Activated CD4-positive, alpha-beta T cell treated with anti-CD3 and anti-CD28 coated beads, Interleukin-2, amount 50 U/mL, for 16 hours (primary cell): Measurements from ENCODE around the gene LGMN.
"Not testable (repeated sequence)": the region's sequence is repeated elsewhere in the genome, so short reads cannot be mapped to it uniquely, and the experiment has no call there.

Experiments
- DNase-seq: peaks from one replicate; pipeline ENCODE4 v3.0.0-alpha.2; 2020

The LGMN gene

DNA sequence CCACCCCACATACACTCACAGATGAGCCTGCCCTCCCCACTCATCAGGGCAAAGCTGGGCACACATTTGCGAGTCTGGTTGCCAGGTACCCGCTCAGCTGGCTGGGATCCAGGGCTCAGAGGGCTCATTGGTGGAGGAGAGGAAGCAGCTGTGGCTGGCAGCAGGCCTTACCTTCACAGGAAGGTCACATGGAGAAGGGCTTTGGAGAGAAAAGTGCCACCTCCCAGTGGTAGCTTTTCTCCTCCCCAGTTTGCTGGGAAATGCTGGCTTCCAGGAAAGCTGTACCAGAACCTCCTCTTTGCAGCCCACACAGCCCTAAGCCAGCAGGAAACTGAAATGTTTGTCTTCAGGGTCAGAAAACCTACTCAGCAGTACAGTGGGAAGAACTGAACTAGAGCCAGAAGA, 55.6 kb downstream of the LGMN start:
- no peak for DNase-seq

DNA sequence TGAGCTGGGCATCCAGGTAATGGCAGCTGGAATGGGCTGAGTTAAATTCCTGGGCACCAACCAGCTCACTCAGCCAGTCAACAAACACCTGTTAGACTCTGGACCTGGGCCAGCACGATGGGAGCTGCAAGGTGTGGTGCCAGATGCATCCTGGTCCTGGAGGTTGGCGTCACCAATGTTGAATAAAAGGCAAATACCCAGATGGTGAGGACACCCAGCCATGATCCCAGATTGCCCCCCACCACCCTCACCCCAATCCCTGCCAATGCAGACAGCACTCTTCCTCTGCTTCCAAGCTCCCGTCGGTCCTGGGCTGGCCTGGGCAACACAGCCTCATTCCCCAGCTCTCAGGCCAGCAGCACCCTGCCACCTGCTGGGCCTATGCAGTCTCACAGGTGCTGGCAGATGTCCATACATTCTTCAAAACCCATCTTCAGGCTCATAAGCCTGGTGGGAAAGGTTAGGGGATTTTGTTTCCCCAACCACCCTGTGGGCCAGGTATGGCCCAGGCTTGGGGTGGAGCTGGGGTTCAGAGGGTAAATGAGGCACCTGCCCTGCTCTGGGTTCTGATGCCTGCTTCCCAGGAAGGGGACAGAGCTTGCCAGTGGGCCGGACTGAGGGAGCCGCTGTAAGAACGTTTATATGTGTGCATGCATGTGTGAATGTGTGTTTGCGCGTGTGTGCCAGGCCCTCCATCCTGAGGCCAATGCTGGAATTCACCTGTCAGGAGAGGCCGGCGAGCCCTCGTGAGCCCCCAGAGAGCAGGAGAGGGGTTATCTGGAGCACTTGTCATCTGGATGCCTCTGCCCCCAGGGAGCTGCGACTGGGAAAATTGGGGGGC, 58.0 kb downstream of the LGMN start:
- DNase-seq: no peak

DNA sequence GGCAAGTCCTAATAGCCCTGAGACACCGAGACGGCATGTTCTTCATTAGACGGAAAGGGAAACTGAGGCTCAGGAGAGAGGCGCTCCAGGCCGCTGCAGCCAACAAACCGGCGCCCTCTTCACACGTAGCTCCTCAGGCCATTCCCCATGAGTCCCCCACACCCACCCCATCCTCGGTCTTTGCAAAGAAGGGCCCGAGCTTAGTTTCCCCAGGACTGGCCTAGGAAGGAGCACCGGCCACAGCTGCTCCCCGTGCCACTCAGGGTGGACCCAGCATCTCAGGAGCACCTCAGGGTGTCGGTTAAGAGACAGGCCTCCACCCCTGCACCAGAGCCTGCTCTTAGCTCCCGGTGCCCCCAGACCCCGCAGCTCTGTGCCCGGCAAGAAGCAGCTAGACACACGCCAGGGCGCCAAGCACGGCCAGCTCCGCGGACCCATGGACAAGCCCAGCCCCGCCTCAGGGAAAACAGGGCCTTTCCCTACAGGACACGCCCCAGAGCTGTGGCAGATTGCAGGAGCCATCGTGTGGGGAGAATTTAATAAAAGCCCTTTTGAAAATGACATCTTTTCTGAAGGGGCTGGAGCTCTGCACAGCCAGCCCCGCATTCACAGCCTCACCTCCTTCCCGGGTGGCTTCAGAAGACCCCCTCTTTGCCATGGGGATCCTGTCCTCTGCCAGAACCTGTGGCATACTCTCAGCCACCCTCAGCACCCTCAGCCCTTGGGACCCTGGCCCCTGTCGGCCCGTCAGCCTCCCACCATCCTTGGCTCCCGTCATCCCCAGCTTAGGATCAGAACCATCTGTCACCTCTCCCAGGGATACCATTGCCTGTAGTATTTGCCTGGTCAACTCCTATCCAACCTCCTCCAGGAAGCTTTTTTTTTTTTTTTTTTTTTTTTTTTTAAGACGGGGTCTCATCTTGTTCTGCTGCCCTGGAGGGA, 59.7 kb downstream of the LGMN start:
- no peak for DNase-seq

DNA sequence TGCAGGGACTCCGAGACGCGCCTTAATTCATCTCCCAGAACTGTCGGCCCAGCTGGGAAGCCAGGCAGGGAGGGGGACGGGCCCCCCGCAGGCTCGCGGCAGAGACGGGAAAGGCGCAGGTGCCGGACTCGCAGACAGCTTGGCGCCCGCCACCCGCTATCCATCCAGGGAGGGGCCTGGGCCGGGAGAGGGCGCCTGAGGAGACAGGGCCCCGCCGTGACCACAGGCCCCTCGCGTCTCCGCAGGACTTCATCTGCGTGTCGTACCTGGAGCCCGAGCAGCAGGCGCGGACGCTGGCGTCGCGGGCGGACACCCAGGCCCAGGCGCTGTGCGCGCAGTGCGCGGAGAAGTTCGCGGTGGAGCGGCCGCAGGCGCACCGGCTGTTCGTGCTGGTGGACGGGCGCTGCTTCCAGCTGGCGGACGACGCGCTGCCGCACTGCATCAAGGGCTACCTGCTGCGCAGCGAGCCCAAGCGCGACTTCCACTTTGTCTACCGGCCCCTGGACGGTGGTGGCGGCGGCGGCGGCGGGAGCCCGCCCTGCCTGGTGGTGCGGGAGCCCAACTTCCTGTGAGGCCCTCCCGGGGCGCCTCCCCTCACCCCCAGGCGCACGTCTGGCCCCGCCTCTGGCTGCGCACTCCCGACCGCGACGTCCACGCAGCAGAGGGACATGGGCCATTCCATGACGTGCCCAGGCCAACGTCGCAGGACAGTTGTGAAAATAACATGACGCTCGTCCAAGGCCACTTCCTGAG, 60.6 kb downstream of the LGMN start:
- DNase-seq: no peak

DNA sequence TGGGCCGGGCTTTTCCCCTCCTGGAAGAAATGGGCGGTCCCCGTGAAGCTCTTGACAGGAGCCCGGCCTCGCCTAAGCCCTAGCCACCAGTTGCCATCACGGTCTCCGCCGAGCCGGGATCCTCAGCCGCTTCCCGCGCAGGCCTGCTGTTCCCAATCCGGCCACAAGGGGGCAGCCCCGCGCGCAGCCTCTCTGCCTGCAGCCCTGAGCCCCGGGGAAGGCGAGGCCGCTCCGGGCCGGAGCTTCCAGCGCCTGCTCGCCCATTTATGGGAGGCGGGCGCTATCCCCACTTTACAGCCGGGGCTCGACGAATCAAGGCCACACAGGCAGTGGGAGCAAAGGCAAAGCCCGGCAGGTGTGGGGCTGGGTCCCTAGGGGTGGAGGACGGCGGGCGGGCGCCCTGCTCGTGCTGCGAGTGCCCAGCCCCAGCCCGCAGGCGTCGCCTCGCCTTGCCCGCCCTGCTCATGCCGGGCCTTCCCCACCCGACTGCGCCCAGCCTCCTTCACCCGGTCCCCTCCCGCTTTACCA, 61.5 kb downstream of the LGMN start:
- DNase-seq: peak; percentile 72

DNA sequence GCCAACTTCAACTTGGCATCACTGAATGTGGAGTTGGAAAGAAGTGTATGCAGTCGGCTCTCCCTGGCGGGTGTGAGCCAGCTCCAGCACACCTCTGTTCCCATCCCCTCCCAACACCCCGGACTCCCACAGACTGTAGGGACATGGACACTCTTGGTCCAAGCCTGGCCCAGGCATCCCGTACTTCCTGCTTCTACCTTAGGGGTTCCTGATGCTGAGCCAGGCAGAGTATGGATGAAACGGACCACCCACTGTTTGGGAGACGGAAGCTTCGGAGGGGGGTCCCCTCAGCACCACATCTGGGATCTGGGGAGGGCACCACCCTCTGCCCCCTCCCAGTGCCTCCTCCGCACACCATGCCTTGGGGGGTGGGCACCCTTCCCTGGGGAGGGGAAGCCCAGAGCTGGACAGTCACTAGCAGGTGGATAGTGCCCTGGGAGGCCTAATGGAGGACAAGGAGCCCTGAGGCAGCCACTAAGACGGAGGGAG, 62.0 kb downstream of the LGMN start:
- DNase-seq: no peak

DNA sequence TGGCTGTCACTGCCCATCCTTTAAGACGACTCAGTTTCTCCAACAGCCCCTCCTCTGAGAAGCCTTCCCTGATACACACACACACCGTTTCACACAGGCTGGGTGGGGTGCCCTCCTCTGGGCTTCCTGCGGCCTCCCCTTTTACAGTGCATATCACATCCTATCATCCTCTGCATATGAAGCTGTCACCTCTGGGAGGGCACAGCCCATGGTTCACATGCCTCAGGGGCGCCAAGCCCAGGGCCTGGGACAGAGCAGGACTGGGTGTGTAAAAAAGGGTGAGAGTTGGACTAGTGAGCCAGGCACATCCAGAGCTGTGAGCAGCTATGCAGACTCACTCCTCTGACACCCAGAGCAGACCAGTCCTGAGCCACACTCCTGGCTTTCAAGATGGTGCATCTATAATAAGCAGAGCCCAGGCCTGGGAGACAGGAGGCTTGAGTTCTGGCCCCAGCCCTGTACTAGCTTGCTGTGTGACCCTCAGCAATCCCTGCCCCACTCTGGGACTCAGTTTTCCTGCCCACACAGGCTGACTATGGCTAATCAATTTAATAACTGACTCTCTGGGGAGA, 62.6 kb downstream of the LGMN start:
- no peak for DNase-seq

DNA sequence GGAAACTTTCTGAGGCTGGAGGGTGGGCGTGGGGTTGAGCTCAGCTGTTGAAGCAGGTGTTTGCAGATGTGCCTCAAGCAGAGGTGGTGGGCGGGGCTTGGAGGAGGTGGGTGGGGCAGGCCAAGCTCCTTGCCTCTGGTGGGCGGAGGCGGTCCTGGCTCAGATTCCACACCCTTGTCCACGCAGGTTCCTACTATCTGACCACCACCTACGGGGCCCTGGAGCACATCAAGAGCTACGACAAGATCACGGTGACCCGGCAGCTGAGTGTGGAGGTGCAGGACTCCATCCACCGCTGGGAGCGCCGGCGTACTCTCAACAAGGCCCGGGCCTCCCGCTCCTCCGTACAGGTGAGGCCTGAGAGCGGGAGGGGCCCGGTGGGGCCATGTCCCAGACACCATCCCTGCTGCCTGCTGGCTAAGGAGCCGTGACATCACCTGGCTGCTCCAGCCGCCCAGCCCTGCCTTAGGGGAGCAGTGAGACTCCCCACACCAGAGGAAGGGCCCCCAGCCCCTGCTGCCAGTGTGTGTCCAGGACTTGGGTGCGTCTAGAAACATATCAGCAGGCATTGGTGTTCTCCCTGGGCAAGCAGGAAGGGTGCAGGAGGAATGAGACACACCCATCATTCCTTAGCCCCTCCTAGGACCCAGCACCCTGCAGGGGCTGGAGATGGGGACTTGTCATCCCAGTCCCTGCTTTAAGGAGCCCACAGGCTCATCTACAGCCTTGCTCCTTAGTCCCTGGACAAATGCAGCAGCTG, 63.4 kb downstream of the LGMN start:
- no peak for DNase-seq

DNA sequence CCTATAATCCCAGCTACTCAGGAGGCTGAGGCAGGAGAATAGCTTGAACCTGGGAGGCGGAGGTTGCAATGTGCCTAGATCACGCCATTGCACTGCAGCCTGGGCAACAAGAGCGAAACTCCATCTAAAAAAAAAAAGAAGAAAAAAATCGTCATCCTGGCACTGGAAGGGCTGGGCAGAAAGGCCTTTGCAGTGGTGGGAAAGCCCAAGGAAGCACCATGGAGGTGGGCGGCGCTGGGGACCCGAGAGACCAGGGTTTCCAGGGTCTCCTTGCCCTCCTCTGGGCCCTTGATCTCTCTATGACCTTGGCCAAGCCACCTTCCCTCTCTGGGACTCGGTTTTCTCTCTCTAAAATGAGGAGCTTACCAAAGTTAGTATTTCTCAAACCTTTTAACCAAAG, 65.4 kb downstream of the LGMN start:
- no peak for DNase-seq

DNA sequence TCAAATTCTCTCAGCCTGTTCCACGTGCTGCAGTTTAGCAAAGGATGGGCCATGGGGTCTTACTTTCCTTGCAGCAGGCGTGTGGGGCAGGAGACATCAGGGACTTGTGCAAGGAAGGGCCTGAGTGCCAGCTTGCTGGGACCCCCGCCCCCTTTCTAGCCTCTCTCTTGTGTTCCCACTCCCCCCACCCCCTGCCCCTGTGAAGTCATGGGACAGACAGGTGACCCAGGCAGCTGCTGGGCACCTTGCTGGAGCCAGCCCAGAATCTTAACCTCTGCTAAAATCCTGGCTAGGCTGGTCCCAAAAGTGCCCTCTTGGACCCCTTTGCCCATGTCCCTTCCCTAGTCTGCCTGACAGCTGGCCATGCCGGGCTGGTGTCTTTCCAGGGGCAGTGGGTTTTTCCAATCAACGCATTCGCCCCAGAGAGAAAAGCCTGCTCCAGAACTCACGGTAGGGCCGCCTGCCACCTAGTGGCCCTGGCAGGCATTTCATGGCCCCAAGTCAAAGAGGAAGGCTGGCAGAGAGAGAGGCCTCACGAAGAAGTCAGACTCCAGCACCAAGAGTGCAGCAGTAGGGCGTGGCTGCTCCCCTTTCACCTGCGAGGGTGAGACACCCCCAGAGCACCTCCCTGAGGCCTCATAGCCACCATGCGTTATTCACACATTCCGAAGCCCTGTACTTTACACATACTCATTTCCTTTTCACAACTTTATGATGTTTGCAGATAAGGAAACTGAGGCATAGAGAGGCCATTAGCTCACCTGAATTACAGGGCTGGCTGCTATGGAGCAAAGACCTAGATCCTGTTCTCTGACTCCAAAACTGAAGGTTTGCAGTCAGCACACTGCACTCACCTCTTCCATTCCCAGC, 67.4 kb downstream of the LGMN start:
- peak; percentile 80 for DNase-seq

DNA sequence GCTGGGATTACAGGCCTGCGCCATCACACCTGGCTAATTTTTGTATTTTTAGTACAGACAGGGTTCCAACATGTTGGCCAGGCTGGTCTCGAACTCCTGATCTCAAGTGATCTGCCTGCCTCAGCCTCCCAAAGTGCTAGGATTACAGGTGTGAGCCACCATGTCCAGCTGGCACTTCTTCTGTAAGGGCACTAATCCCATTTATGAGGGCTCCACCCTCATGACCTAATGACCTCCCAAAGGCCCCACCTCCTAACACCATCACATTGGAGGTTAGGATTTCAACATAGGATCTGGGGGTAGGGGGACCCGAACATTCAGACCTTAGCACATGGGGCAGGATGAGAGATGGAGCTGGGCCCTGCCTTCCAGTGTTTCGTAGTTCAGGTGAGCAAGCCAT, 68.1 kb downstream of the LGMN start:
- DNase-seq: not testable (repeated sequence)

DNA sequence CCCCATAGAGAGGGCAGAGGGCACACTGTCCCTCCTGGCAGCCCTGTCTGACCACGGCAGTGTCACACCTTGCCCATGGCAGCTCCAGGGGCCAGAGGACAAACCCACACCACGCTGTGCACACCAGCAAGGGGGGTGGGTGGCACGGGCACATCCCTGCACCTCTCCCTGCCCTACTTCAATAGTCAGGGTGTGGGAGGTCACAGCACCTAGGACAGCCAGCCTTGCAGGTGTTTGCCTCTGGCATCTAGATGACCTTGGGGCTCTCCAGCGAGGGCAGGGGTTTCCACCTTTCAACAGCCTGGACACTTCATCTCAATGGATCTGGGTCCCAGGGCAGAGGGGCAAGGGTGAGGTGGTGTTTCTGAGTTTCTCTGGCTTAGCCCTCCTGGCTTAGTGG, 69.2 kb downstream of the LGMN start:
- DNase-seq: no peak

DNA sequence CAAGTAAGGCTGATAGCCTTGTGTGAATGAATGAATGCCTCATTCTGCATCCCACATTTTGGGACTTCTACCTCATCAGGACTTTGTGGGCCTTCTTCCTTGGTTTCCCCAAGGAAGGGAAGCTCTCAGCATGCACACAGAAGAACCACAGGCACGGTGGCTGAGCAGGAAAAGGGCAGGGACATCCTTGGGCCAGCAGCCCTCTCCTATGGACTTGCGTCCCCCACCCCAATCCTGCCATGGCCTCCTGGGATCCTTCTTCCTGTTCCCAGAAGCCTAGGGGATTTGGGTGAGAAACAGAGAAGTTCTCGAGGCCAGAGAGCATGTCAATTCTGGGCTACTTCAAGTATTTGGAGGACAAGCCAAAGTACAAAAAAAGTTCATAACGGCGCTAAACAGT, 69.7 kb downstream of the LGMN start:
- no peak for DNase-seq

DNA sequence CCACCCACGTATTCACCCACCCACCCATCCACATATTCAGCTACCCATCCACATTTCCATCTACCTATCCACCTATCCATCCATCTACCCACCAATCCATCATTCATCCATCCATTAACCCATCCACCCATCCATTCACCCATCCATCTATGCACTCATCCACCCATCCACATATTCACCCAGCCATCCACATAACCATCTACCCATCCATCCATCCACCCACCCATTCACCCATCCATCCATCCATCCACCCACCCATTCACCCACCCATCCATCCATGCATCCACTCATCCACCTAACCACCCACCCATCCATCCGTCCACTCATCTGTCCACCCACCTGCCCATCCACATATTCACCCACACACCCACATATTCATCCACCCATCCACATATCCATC, 70.5 kb downstream of the LGMN start:
- DNase-seq: no peak

DNA sequence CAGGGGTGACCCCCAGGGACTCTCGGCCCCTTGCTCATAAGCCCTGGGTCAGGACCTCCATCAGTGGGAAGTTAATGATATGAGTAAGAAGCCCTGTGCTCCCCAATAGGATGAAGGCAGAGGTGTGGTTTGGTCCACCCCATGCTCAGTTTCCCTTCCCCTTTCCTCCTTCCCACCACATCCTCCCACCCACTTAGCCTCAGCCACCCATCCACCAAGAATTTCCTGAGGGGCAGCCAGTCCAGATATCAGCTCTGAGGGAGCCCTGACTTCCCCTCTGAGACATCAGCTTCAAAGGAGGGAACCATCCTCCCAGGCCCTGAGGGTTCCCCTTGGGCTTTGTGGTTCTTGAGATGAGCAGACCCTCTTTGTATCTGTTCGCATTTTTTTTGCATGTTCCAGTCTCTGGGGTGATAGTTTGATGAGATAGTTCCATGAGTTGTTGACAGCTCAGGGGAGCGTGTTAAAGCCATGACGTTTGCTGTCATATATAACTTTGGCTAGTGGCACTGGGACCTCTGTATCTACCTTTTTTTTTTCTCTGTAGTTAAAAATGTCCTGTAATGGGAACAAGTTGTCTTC, 71.2 kb downstream of the LGMN start:
- peak; percentile 62 for DNase-seq

DNA sequence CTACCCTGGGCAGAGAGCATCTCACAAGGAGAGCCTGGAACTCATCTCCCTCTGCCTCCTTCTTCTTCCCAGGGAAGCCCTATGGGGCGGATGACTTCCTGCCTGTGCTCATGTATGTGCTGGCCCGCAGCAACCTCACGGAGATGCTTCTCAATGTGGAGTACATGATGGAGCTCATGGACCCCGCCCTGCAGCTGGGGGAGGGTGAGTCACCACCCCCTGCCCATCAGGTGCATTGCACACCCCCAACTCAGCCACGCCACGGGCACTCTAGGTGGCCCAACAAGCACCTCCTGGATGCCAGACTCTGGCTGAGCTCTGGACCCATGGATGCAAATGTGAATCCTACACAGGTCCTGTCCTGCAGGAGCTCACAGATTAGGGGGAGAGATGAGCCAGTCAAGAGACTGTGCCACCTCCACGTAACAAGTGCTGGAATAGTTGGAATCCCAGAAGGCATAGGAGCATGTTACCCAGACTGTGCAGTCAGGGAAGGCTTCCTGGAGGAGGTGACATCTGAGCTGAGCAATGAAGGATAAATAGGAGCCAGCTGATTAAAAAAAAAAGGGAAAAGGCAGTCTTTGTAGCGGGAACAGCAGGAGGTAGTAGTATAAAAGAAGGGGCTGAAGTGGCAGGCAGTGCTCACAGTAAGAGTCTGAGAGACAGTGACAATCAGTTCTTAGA, 71.9 kb downstream of the LGMN start:
- DNase-seq: no peak

DNA sequence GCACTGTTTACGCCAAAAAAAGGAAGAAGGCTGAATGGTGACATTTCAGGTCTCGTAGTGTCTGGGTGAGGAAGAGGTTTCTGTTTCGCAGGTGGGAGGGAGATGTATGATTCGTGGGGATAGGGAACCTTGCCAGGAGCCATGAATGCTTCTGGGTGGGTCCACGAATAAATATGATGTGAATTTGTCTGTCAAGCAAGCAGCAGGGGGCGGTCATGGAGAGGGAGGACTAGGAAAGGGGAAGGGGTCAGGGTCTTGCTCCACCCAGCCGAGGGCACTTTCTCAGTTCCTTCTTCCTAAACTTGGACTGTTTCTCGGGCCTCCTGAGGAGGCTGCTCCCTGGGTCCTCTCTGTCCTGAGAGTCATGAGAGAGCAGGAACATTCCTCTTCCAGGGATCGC, 72.5 kb downstream of the LGMN start:
- DNase-seq: no peak

DNA sequence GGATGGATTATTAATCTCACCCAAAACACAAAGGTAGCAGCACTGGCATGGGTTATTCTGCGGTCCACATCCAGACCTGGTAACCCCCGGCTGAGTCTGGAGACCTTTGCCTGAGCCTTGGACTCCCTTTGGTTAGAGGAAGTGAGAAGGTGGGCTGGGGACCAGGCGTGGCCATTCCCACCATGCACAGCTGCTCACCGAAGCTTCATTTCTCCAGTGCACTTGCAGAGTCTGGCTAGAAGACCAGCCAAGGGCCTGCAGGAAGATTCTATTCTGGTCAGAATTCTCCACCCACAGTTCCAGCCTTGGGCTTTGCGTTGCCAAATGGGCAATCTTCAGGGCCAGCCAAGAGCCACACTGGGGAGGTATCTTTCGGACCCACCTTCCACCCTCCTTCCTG, 73.0 kb downstream of the LGMN start:
- no peak for DNase-seq

DNA sequence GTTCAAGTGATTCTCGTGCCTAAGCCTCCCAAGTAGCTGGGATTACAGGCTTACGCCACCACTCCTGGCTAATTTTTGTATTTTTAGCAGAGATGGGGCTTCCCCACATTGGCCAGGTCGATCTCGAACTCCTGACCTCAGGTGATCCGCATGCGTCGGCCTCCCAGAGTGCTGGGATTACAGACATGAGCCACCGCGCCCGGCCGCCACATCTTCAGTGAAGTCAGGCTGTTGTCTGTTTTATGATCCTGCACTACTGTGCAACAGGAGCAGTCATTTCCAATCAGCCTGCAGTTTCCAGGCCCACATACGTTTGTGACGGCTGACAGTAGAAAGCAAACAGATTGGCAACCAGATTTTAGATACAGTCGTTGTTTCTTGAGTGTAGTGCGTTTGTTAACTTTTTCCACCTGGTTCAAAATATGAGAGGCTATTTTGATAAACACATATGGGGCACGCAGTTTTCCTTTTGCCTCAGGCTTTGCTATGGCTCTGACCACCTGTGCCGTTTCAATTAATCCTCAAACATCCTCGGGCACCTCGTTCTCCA, 74.8 kb downstream of the LGMN start:
- DNase-seq: no peak
